GM19467 (cell line): ENCODE data around the gene SORBS1.

Experiments
- ATAC-seq: cut with Tn5 transposase; IDR thresholded peaks from one replicate; pipeline ENCODE4 v1.9.1; 2021; ENCODE audit warnings: mild to moderate bottlenecking, moderate library complexity; ENCODE audit not compliant: unreplicated experiment

SORBS1 gene

DNA sequence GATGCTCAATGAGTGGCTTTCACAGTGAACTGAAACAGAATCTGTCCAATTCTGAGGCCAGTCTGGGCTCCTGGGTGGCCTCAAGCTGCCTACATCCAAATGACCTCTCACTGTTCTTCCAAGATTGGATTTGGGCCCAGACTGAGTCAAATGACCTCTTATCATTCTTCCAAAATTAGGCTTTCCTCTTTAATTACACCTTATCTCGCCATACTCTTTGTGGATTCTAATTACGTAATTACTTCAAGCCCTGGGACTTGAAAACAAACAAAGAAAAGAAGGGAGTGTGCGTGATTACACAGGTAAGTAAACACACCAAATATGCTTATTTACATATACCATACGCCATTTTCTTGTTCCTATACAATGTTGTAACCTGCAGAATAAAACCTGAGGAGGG lies 18.8 kb downstream of the SORBS1 start:
- ATAC-seq, result no peak

GRCh38 chr10:95540514-95541052 lies 20.6 kb downstream of the SORBS1 start:
- ATAC-seq, result no peak

- ATAC-seq, result no peak
Observed at GRCh38 chr10:95539560-95540284, 21.4 kb downstream of the SORBS1 start.

DNA sequence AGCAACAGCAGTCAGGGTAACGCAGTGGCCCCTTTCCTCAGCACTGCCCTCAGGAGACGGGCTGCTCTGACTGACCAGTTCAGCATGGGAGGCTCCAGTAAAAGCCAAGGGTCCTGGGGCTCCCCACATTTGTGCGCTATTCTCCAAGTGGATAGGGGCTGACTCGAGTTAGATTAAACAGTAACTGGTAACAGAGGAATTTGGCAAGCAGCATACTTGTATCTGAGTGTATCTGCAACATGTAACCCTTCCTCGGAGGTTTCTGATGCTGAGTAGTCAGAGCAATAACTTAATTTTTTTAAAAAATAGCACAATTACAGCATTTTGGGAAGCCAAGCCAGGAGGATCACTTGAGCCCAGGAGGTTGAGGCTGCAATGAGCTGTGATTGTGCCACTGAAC lies 22.8 kb downstream of the SORBS1 start:
- ATAC-seq, result no peak

DNA sequence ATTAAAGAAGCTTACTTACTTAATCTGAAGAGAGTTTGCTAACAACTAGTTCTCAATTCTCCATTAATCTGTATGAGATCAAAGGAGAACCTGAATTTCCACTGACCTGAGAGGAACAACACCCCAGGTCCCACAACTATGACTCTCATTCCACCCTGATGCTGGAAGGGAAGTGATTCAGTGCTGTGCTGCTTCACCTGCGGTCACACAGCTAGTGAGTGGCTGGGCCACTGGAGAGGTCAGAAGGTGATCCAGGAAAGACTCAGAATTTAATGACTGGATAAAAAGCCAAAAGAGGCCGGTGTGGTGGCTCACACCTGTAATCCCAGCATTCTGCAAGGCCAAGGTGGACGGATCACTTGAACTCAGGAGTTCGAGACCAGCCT lies 23.6 kb downstream of the SORBS1 start:
- ATAC-seq, result no peak

- ATAC-seq, result no peak
Observed at GRCh38 chr10:95536894-95537541, 24.2 kb downstream of the SORBS1 start.

GRCh38 chr10:95536017-95536416 lies 25.2 kb downstream of the SORBS1 start:
- no peak for ATAC-seq

GRCh38 chr10:95535526-95535925 lies 25.6 kb downstream of the SORBS1 start:
- ATAC-seq, result no peak

DNA sequence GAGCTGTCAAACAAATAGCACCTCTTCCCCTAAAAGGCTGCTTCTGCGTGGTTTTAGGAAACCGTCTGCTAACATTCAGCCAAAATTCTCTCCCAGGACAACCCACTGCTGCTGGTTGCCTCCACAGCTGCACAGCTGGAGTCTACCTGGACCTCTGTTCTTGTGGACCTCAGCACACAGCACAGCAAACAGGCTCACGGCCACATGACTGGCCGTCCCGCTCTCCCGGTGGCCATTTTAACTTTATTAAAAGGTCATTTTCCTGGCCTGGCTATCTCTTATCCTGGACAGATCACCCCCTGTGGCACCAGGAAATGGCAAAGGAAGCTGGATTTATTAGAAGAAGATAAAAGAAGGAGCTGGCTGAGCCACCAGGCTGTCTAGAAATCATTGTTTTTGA lies 27.6 kb downstream of the SORBS1 start:
- no peak for ATAC-seq

- ATAC-seq, result no peak
Observed at GRCh38 chr10:95532536-95532935, 28.6 kb downstream of the SORBS1 start.

DNA sequence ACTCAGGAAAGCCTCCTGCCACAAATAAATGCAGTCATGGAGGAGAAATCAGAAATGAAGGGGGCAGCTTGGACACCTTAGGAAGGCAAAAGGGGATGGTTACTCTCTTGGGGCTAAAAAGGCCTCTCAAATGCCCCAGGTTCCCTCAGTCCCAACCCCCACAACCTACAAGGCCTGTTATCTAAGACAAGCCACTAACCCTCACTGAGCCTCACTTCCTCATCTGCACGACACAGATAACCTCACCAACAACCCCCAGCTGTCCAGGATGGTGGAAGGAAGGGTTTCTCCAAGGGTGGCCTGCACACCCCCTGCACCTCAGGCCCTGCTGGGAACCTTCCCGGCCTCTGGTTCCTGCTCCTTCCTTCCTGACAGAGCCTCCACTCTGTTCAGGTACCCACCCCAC lies 29.2 kb downstream of the SORBS1 start:
- ATAC-seq, result no peak

DNA sequence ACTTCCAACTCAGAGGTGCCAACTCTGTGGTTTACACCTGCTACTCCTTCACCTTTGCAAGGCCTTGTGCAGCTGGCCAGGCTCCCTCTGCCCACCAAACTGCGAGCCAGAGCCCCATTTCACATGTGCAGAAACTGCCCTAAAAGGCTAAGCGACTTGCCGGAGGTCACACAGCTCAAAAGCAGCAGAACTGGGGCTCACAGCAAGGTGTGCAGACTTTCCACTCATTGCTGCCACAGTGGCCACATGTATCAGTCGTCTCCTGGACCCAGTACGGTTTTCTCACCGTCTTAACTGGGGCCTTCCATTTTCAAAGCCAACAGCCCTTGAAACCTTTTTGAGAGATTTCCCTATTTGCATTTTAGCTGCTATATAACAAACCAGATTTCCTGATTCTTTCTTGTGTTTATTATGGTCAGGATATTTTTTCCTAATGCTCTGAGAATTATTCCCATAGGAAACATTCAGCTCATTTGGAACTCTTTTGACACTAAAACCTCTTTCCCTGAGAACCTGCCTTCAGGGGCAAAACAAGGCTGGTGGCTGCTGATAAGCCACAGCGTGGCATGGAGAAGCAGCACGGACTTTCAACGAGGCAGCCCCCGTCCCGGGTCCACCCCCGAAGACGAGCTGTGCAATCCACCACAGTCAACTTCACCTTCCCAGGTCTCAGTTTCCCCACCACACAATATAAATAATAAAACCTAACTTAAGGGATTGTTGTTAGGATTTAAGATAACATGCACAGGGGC lies 29.9 kb downstream of the SORBS1 start:
- ATAC-seq, result no peak

DNA sequence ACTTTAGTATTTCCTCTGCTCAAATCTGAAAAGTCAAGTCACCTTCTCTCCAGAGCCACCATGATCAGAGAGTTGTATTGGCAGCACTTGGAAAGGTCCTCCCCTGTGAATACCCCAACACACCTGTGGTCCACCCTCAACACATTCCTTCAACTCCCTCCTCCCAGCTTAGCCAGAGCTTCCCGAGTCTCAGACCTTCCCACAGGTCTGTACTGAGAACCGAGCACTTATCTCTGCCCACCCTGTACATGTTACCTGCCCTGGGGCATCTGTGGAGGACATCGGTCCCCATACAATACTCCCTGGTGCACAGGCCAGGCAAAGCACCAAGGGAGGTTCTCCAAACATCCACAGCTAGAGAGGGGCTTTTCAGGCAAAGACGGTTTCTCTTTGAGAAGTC lies 30.6 kb downstream of the SORBS1 start:
- no peak for ATAC-seq

DNA sequence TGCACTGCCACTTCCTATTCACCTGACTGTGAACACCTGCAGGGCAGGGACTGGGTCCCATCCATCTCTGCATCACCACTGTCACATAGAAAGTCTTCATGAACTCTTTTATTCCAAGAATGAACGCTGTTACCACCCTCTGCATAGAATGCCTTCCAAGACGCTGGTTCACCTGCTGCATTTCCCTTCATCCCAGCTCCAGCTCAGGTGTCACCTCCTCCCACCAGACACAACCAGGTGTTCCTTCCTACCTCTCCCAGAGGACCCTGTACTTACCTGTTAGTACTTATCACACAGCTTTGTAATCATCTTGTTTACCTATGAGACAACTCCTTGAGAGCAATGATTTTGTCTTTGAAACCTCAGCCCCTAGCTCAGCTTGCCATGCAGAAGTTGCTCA lies 31.1 kb downstream of the SORBS1 start:
- ATAC-seq, result no peak

DNA sequence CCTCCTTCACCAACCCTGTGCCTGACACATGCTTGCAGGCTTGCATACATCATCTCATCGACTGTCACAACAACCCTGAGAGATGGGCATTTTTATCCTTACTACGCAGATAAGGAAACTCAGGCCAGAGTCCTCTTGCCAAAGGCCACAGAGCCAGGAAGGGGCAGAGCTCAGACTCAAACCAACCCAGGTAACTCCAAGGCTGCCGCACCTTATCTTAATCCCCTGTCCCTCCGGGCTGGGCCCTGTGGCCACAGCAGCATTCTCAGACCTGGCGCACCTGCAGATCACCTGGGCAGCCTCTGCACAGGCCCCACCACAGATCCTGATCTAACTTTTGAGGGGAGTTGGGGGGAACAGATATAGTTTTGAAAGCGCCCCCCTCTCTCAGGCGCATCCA lies 35.1 kb downstream of the SORBS1 start:
- ATAC-seq, result no peak

DNA sequence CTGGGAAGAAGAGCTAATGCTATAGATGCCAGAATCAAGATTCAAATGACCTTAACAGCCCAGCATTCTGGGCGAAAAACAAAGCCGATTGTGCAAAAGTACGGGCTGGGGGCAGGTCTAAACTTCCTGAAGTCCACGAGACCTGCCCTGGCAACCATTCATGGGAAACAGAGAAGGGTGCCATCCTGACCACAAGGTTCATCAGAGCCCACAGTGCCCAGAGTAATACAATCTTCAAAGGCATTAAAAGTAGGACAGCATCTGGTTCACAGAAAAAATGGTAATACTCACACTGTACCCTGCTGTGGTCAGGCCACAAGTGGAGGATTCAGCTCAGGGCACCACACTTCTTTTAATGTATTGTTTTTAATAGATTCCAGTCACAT lies 36.1 kb downstream of the SORBS1 start:
- no peak for ATAC-seq

GRCh38 chr10:95524358-95525032 lies 36.7 kb downstream of the SORBS1 start:
- no peak for ATAC-seq

- no peak for ATAC-seq
Observed at GRCh38 chr10:95522117-95522516, 39.1 kb downstream of the SORBS1 start.

GRCh38 chr10:95520617-95521016 lies 40.6 kb downstream of the SORBS1 start:
- ATAC-seq, result no peak

DNA sequence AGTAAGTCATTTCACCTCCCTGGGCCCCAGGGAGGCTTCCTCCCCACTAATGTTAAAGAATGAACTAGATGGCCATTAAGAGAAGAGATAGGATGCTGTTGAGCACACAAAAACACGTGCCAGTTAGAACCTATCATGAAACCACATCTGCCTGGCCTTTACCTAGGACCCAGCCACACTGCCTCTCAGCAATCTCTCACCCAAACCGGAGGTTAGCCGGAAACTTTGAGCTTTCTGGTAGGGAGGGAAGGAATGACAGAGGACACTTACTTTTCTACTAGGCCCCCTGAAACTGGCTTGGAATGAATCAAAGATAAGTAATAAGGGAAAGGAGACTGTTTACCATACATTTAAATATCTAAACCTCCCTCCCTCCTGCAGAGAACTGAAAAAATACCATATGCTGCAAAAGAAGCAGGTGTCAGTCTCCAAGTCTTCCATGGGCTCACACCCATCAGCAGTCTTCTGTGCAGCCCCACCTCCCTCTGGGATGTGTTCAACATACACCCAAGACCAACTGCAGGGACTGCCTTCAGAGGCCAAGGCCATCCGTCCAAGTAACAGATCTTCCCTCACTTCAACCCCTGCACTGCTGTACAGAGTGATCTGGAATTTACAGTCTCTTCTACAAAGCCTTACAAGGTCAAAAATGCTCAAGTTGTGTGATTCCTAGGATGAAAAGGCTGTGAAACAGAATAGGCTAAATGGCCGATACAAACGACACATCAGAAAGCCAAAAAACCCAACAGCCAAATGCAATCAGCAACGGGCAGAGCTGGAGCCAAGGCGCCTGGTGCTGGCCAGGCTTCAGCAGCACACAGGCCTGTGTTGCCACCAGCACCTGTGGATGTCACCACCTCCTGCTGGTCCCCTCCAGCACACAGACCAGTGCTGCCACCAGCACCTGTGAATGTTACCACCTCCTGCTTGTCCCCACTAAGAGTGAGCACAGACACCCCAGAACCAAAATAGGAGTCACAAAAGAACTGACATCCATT lies 42.4 kb downstream of the SORBS1 start:
- ATAC-seq, result no peak
